DMS 273 (cell line): ENCODE measurements around the gene CYRIA.
A peak's percentile ranks its signal among the peaks of the same experiment; 100 is the strongest.

Experiments
- DNase-seq: peaks from one replicate; lab custom pipeline; 2025; ENCODE audit not compliant: unreplicated experiment; lab: John Stamatoyannopoulos, UW

The CYRIA gene

DNA sequence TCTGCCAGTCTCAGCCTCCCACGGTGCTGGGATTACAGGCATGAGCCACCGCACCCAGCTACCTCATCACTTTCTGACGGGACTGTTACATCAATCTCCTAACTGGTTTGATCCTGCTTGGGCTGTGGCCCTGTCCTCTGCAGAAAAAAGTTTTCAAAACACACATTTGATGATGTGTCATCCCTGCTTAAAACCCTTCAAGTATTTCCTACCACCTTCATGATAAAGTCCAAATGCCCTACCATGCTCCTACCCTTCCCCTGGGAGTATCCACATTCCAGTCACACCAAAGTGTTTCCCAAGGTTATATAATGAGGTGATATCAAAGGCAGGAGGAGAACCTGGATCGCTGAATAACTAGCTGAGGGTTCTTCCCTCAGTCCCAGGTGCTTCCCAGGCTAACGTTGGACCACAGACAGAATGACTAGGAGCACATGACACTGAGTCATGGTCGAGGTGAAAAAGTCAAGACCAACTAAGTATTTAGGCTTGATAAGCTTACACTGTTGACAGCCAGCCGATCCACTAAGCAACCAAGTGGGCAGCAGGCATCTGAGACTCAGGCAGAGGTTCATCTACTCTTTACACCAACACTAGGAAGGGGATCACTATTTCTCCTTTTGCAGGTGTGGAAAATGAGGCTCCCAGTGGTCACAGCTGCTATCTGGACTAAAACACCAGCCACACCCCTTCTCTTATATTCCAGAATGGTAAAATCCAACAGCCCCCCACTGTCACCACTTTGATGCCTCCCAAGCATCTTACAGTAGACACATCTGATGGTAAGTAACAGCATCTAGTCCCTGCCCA is 31.8 kb downstream of the CYRIA start:
- DNase-seq = no peak

DNA sequence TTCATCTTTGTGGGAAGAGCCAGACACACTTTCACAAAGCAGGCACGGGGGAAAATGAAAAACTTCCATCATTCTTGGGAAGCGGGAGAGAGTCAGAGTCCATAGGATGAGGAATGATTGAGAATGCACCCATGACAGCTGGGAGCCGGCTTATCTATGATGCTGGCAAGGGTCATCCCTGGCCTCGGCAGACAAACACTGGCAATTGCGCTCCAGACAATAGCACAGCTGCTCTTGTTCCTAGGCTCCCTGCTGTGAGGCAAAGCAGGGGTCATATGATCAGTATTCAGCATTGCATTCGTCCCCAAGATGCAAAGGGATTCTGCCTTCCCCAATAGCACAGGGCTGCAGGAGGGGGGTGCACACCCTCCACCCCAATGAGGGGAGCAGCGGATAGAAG is 33.0 kb downstream of the CYRIA start:
- no peak for DNase-seq

DNA sequence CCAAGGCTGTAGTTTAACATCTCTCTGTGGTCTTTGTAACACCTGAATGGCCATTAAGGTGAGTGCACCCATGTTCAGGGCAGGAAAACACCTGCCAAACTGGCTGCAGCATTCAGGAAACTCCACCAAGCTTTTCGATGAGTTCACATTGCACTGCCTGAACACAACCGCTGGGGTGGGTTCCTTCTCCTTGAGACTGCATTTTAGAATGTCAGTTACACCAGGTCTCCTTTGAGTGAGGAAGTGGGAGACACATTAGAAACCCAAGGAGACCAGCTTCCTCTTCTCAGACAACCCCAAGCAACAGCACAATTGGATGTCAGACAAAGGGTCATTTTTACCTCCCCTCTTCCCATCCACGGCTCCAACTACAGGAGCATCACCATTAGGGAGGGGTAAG is 35.2 kb downstream of the CYRIA start:
- no peak for DNase-seq

DNA sequence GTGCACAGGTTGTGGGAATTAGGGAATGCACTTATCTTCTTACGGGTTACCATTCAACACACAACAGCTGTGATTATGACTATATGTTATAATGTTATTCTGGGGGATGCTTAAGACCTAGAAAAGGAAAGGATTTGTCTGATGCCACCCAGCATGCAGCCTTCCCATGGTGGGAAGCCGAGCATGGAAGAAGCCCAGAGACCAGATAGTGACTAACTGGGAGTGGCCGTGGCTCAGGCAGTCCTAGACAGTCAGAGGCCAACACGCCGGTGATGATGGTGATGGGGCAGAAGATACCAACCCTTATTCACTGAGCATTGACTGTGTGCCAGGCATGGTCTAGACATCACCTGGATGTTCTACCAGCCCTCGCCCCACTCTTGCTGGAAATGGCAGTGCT is 35.9 kb downstream of the CYRIA start:
- no peak for DNase-seq

DNA sequence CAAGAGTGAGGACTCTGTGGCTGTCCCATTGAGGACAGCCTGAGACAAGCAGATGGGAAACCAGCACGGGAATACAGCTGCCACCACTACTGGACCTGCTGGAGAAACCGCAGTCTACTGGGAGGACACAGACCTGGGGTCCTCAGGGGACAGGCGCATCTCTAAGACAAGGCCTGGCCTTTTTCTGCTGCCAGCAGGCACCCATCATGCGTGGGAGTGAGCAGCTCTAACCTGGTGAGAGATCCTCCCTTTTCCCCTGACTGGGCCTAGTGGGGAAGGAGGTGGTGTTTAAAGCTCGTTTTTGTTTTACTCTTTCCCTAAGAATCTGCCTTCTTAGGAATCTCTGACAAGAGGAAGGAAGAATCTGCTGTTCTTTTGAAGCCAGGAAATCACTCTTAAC is 36.6 kb downstream of the CYRIA start:
- no peak for DNase-seq

DNA sequence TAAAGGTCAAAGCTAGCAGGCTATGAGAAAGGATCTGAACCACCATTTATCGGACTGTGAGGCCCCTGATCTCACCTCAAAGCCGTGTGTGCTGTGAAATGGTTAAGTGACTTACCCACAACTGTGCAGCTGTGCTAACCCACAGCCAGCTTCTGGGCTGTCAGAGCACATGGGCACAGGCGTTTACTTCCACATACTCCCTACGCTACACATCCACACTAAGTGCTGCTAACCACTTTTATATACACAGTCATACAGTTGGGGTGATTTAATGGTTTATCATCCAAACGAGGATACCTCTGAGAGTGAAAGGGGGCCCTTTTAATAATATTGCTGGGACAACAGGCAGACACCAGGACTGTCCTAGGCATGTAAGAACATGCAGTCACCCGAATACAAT is 37.3 kb downstream of the CYRIA start:
- no peak for DNase-seq

DNA sequence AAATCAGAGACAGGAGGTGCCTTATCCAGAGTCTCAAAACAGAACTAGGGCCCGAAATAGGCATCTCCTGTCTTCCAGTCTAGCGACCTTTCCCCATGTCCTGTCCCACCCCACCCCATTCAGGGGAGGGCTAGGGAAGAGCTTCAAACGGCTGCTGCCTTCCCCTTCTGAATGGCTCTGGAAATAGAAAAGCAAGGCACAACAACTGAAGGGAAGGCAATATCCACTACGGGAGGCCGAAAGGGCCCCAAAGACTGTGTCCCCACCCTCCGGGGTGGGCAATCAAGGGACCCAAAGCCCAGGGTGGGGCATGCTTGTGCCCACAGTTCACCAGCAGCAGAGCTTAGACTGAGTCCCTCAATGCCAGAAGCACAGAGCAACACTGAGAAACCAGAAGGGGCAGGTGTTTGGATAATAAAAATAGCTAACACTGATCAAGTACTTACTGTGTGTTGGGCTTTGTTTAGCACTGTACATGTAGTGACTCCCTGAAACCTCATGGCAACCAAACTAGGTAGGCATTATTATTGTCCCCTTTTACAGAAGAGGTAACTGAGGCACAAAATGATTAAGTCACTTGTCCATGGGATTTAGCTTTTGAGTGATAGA is 38.5 kb downstream of the CYRIA start:
- DNase-seq = no peak

DNA sequence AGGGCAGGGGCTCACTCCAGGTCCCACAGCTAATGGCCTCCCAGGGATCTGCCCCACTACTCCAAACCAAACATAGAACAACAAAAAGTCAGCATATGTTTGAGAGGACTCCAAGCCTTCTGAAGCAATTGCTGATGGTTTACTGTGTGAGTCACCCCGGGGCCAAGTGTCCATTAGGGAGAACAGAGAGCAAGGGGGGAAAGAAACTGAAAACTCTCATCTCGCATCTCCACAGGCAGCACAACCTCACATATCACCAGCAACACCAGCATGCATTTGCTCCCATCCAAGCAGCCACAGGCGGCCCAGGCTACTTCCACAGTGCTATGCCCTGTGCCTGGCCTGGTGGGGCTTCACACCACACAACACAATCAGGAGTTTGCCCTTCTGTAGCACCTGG is 39.1 kb downstream of the CYRIA start:
- no peak for DNase-seq

DNA sequence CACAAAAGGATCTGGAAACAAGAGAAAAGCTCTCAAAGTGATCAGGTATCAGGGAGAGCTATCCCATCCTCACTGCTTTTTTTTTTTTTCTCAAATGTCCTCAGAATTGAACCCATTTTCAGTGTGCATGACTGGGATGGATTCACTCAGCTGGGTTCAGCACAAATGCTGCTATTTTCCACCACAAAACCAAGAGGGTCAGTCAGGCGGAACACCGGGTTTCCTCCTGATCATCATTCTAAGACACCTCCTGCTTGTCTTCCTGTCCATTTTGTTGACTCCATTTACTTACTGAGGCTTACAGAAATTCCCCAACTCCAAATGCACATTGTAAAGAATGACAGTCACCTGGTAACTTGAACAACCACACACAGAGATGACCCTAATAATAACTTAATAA is 39.9 kb downstream of the CYRIA start:
- no peak for DNase-seq

DNA sequence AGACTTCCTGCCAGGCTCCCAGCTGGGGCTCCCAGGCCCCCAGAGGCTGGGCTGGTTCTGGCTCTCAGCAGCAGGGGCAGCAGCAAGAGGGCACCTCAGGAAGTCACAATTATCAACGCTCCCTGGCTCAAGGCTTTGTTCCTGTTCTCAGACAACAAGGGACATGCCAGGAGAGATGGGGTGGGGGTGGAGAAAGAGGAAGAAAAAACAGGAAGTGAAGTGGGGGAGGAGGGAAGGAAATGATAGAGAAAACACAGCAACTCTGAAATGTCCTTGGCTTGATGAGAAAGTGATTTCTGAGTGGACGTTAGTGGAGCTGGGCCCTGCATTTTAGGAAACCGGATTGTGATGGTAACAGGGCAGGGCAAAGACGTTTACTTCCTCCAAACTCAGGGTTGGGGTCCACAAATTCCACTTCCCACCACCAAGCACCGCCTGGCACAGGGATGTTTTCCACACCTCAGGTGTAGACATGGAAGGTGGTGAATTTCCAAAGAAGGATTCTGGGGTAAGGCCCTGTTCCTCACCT is 40.4 kb downstream of the CYRIA start:
- no peak for DNase-seq

DNA sequence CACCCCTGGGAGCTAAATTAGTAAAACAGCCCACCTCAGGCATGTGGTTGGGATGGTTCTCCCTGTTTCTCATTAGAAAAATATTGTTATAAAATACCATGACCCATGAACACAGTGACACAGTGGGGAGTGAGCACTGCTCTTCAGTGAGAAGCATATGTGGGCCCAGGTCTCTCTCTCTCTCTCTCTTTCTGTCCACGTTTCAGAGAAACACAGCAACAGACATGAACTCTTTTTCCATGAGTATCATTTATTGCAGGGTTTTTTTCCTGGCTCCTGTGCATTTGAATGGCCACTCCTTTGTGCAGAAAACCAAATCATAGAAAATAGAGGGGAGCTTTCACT is 41.2 kb downstream of the CYRIA start:
- no peak for DNase-seq

DNA sequence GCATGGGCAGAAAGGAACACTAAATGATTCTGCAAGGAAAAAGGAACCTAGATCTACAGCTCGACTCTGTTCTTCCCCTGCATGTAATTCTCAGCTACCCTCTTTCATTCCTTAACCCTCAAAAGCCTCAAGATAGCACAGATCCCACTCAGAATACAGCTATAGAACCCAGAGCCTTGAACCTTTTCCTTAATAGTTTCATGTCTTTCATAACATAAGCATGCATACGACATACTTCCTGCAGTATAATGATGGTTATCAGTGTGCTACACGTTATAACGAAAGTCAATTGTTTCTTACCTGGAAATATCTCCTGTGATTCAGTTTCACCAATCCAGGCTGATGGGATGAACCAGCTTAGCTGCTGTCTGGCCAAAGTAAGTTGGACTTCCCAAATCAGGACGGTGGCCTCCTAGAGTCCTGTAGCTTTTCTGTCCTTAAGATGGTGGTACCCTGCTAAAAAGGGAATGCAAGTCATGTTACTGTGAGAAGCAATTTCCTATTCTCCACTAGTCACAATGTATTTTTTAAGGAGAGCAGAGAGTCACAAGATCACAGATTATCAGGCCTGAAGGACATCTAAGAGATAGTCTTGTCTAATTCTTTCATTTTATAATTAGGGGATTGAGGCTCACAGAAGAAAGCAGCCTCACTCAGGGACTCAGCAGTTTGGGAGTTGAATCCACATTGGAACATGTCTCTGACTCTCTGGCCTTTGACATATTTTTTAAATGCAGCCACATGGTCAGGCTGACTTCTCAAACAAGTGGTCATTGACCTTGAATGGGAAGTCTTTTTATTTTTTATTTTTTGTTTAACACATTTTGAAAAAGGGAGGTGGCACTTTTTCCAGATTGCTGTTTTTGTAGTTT is 41.8 kb downstream of the CYRIA start:
- no peak for DNase-seq

DNA sequence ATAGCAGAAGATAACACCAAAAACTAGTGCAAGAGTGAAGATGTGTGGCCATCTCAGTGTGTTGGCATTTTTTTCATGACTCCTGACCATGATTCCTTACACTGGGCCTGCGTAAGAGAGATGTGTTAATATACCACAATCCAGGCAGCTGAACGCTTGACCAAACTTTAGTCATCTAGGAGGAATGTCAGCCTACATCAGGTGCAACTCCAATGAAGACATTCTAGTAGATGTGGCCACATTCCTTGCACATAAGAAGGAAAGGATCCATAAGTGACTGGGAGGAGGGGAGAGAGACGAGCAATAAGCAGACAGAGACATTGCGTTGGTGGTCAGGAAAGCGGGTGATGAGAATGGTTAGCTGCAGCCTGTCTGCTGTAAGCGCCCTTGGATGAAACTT is 42.6 kb downstream of the CYRIA start:
- DNase-seq = no peak

DNA sequence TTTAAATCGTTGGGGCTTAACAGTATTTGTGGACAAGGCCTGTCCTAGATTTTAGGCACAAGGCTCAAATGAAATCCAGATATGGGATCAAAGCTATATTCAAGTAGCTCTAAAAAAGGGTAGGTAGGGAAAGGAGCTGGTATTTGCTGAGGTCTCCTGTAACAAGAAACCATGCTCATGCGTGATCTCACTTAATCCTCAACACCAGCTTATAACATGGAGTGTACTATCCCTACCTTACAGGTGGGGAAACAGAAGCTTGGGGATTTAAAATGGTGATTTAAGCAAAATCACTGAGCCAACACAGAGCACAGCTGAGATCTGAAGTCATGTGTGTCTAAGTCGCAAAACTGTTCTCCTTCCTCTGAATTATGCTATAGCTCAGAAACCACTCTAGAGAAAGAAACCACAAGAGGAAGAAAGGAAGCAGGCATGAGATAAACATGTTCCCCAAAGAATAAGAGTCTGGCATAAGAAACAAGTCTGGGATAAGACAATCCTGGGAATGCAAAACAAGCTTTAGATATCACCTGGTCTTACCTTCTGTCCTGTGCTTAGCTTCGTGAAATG is 43.1 kb downstream of the CYRIA start:
- DNase-seq = no peak

DNA sequence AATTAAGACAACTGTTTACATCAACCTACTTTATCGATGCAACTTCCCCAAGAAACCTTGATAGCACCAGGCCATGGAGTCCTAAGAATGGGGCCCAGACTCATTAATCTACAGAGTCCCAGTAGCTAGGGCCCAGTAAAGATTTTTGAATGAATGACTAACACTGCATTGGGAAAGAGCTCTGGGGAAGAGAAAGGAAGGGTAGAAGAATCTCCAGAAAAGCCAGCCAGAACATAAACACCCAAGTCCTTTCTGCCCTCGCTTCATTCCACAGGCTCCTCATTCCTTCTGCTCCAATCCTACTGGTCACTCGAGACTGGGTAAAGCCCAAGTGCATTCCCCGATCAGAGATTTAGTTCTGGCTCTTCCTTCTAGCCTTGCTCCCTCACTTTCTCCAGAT is 44.3 kb downstream of the CYRIA start:
- DNase-seq = no peak

DNA sequence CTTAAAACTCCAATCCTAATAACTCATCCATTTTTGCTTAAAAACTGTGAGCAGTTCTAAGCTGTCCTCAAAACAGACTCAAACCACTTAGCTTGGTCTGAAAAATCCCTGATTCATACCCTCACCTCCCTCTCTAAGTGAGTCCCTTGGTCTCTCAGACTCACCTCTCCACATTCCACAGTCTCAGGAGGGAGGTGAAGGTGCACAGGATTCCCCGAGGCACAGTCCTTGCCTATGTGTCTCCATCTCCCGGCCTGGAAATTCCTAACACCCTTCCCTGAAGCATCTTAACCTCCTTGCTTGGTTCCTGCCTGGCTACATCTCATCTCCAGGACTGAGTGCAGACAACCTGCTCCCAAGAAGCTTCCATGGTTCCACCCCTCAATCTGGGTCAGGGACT is 45.0 kb downstream of the CYRIA start:
- DNase-seq = no peak

DNA sequence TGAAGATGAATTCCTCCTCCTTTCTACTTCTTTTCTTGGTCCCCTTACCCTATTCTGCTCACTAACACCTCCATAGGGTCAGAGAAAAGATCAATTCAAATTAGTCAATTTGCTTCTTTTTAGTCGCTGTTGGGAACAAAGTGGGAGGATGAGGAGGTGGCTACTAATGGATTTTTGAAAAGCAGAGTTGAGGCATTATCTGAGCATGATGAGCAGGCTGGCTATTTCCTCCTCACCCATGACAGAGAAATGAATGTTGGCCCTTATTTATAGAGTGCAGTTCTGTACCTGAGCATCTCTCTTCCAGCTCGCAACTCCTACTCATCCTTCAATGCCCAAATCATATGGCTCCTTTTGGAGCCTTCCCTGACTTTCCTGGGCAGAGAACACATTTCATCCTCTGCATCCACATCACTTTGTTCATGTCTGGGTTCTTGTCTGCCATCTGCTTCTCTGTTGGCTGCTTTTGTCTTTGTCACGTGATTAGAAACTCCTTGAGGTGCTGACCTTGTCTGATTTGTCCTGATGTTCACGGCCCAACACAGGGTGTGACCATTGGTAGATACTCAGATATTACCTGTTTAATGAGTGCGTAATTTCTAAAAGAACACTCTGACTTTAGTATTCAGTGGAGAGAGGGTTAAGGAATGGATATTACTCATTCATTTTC is 45.9 kb downstream of the CYRIA start:
- no peak for DNase-seq

DNA sequence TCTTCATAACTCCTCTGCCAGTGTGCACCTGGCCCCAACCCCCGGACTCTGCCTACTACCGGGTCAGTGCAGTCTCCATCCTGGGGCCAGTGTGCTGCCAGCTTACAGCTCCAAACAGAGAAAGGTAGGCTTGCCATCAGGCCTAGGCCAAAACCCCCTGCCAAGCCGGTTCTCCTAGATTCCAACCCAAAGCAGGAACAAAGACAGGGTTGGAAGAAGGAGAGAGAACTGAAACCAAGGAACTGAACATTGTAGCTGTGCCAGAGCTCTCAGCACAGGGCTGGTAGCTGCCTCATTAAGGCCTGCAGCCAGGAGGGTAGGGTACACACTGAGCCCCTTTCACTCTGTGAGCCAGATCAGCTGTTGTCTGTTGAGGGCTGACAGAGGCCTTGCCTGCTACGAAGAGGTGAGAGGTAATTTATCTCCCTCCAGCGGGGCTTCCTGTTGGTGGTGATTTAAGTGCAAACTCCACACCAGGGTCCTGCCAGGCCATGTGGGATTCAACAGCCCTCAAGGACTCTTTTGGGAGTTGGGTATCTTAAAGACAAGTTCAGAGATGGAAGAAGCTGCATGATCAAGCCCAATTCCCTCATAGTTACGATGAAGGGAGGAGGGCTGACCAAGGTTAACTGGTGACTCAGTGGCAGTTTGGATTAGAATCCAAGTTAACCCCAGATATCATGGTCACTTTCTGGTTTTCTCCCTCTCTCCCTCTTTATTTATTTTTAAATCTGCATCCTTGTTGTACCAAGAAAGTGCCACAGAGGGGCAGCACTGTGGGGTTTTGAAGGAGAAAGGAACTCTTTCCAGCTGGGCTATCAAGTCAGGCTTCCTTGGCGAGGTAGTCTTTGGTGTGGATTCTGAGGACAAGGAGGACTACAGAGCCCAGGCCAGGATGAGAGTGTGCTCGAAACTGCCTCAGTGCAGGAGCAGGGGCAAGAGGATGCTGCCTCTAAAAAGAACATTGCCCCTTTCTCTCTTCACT is 48.1 kb downstream of the CYRIA start:
- DNase-seq = peak; percentile 24
